HG02870 (cell line): ENCODE data around the gene ALG11.

ENCODE experiments used
- ATAC-seq: cut with Tn5 transposase; IDR thresholded peaks from one replicate; pipeline ENCODE4 v1.9.1; 2021; ENCODE audit warnings: mild to moderate bottlenecking, moderate library complexity; ENCODE audit not compliant: unreplicated experiment

ALG11 gene

DNA sequence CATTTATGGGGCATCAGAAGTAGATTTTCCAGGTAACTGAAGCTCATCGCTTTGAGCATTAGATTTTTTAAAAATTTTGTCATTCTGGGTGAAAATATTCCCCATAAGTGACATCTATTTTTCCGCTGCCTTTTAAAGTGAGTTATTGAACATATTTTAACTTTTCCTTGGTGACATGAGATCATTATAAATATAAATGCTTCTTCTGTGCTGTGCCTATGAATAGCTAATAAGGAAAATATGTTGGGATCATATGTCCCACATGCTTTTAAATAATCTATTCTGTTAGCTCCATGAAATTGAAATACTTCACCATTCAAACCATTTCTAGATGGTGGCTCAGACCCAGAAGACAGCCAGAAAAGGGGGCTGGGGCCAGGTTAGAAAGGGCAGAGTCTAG is 15.0 kb upstream of the ALG11 start:
- ATAC-seq, result no peak

DNA sequence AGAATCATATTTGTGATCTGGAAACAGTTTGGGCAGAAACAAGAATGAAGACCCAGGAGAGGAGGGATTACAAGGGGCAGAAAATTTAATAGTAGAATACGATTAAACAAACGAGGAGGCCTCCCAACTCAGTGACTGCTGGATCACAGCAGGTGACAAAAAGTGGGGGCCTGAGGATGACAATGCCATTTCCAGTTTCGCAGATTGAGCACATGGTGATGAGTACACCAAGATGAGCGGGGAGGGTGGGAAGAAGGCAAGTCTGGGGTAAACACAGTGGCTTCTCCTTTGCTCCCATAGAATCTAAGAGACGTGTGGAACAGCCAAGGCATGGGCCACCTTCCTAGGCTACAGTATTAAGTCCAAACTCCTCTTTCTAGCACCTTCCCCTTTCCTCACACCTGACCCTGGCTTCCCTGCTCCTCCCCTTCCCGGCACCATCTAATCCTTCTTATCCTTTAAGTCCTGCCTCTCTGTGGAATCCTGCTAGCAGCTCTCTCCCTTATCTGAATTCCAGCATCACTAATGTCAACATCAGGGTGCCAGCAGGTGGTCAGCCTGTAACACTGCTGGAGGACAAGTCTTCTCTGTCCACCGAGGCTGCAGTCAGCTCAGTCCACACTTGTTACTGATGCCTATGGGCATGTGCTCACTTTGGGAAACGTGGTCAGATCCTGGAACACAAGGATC is 14.4 kb upstream of the ALG11 start:
- ATAC-seq, result no peak

GRCh38 chr13:51998723-51999509 is 13.3 kb upstream of the ALG11 start:
- ATAC-seq, result no peak

GRCh38 chr13:51999510-51999911 is 12.7 kb upstream of the ALG11 start:
- no peak for ATAC-seq

DNA sequence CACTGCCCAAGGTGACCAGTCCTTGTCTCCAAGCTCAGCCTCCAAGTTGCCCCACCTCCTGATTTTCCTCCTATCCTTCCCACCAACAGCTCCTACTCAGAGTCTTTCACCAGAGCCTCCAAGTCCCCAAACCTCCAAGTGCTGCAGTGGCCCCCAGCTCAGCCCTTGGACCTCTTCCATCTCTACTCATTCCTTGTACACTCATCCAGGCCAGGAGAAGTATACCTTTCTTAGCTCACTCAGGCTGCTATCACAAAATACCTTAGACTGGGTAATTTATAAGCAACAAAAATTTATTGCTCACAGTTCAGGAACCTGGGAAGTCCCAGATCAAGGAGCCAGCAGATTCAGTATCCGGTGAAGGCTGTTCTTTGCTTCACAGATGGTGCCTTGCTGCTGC is 12.3 kb upstream of the ALG11 start:
- ATAC-seq, result no peak

- peak; percentile 91 for ATAC-seq
Observed at GRCh38 chr13:52001120-52001731, 11.0 kb upstream of the ALG11 start.

DNA sequence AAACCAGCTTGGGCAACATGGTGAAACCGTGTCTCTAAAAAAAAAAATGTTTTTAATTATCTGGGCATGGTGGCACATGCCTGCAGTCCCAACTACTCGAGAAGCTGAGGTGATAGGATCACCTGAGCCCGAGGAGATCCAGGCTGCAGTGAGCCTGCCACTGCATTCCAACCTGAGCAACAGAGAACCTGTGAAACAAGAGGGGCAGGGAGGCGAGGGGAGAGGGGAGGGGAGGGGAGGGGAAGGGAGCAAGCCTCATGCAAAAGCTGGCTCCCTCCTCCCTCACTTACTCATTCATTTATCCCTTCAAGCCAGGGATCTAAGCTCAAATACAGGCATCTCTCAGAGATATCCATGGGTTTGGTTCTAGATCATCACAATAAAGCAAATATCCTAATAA is 9.8 kb upstream of the ALG11 start:
- no peak for ATAC-seq

DNA sequence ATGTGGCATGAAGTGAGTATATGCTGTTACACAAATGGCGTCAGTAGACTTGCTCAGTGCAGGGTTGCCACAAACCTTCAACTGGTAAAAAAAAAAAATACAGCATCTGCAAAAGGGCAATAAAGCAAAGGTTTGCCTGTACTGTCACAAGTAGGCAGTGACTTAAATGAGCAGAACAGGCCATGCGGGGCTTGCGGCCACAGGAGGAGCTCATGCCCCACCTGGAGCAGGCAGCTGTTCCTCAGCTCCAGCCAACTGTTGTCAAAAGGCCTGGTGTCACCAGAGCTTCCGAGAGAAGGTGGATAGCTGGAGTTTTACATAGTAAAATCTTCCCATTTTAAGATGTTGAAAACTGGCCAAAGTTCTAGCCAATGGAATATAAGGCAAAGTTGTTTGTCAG is 8.7 kb upstream of the ALG11 start:
- no peak for ATAC-seq

DNA sequence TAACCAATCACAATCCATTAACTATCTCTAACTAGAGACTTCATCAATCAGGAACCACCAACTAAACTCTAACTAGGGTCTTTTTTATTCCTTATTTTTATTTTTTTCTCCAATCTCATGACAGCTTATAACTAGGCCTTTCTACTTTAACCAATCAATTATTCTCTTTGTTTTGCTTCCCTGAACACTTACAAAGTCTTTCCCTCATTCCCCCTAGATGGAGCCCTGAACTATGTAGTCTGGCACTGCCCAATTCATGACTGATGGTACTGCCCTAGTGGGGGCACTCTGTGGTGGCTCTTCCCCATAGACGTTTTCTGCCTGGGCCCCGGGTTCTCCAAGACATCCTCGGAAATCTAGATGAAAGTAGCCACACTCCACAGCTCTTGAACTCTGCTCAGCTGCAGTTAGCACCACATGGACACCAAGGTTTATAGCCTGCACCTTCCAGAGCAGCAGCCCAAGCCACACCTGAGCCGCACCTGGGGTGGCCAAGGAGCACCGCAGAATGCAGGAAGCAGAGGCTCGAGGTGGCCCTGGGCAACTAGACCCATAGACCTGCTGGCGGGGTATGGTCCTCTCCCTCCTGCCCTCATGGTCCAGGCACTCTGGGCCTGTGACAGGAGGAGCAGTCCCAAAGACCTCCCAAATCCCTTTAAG is 7.6 kb upstream of the ALG11 start:
- ATAC-seq, result no peak

GRCh38 chr13:52005841-52006522 is 6.2 kb upstream of the ALG11 start:
- ATAC-seq, result no peak

DNA sequence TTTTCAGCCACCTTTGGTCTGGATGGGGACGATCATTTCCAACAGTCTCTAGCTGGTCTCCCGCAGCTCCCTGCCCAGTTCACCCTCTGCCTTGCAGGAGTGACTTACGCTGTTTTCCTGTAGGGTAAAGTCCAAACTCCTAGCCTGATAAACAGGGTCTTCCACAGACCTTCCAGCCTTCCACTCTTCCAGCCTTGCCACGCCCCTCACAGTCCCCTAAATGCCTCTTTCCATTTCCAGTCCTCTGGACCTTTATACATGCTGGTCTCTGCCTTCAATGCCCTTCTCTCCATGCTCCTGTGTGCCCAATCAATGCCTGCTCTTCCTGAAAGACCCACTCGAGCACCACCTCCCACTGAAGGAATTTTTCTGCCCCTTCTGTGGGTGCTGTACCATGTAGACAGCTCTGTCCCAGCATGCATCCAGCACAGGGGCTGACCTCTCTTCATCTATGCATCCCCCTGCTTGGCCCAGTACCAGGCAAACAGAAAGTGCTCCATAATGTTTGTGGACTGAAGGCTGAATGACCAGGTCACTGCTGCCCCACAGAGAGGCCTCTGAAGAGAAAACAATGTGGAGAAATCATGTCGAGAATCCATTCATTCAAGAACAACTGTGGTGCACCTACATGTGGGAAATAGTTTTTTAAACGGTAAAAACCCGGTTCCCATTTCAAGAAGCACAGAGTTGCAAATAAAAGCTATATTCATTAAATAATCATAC is 5.5 kb upstream of the ALG11 start:
- ATAC-seq, result no peak

- ATAC-seq, result no peak
Observed at GRCh38 chr13:52009946-52010345, 2.3 kb upstream of the ALG11 start.

DNA sequence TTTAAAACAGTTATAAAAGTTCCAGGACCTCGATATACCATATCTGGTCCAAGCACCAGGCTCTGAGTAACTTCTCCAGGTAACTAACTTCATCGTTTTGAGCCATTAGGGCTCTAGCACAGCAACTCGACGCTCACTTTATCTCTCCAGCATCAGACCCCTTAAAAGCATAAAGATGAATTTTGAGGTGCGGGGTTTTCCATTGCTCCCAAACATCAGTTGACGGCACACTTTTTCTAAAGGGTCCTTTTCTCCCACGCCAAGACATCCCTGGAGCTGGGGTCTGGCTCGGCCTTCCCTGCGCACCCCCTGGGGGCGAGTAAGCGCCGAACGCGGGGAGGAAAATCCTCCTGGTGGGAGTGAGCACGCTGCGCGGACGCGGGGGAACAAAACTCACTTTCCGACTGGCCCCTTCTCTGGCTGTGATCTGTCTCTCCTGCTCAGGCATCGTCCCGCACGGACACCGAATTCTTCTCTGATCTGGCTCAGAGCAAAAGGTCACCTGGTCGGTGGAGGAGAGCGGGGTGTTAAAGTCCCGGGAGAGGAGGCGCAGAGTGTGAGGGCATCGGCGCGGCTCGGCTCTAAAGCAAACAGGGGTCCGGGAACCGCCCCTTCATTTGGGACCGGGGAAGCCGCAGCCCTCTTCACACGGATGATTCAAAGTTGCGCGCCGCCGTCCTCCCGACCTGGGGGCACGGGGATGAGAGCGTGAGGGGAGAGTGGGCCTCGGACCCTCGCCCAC is 1.1 kb upstream of the ALG11 start, which contains the start of gene ATP7B:
TSS of gene ATP7B (minus strand) at position 561 of the 742 bp plus-strand sequence. CDS start at position 448, 113 bp downstream.
- no peak for ATAC-seq

- ATAC-seq, result no peak
Observed at GRCh38 chr13:52012512-52012836, 276 bp downstream of the ALG11 start.

- no peak for ATAC-seq
Observed at GRCh38 chr13:52016296-52016695, 4.1 kb downstream of the ALG11 start.

DNA sequence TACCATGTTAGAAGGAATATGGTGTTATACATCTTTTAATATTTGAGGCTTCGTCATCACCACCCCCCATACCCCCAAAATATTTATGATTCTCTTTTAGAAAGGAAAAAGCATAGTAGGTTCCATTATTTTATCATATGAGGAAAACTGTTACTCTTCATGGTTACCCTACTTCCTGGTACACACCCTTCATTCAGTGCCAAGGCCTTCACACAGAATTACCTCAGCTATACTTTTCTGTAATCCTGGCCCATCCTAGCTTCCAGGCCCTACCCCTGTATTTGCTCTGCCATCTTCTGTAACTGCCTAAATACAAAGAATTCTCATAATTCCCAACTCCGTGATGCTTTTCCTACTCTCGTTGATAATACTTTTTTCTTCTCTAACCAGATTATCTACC is 8.0 kb downstream of the ALG11 start:
- no peak for ATAC-seq

DNA sequence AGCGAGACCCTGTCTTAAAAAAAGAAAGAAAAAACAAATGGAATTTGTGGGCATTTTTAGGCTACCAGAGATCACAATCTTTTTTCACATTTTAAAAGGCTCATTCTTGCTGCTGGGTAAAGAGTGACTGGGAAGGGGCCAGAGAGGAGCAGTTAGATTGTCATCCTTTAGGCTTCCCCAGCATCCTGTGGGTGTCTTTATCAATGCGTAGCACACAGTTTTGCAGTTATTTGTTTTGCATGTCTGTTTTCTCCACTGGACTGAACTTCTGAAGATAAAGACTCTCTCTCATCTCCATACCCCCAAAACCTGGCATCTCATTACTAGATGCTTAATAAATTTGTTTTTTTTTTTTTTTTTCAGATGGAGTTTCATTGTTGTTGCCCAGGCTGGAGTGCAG is 10.2 kb downstream of the ALG11 start:
- ATAC-seq, result no peak

DNA sequence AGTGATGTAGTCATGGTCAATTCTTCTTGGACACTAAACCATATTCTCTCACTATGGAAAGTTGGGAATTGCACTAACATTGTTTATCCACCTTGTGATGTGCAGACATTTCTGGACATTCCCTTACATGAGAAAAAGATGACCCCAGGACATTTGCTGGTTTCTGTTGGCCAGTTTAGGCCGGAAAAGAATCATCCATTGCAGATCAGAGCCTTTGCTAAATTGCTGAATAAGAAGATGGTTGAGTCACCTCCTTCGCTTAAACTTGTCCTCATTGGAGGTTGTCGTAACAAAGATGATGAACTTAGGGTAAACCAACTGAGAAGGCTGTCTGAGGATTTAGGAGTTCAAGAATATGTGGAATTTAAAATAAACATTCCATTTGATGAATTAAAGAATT is 12.3 kb downstream of the ALG11 start, which contains the start of gene UTP14C:
TSS of gene UTP14C (plus strand) at position 211 of the 400 bp plus-strand sequence. CDS start 4,114 bp downstream, outside the sequence.
- ATAC-seq, result no peak

DNA sequence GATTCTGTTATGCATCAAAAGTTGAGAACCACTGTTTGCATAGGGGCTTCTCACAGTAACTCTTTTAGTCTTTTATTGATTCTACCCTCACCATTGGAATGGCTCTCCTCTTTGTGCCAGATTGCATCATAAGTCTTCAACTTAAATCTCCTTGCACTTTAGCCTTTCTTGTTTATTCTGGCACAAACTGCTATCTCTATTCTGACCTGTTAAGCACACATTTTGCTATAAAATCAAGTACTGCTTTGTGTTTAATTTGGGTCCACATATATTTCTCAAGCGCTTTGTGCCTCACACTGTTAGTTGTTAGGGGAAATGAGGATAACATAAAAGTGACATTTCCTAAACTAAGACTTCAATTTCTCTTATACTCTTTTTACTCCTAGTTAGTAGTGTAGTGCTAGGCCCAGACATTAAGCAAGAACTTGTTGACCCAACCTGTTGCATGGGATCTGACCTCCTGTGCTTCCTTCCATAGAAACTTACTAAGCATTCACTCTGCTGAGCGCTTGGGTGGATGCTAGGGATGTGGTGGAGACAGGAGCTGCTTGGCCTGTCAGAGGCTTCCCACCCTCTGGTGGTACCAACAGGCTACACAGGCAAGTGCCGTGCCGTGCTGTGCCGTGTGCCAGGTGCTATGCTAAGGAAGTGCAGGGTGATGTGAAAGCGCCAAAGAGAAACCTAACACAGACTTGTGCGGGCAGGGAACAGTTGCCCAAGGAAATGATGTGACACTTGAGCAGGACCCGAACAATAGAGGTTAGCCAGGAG is 13.5 kb downstream of the ALG11 start:
- ATAC-seq, result no peak
